ENCODE results near the gene CLHC1.
"Not testable (repeated sequence)": the region's sequence is repeated elsewhere in the genome, so short reads cannot be mapped to it uniquely, and the experiment has no call there.

CLHC1 gene

DNA sequence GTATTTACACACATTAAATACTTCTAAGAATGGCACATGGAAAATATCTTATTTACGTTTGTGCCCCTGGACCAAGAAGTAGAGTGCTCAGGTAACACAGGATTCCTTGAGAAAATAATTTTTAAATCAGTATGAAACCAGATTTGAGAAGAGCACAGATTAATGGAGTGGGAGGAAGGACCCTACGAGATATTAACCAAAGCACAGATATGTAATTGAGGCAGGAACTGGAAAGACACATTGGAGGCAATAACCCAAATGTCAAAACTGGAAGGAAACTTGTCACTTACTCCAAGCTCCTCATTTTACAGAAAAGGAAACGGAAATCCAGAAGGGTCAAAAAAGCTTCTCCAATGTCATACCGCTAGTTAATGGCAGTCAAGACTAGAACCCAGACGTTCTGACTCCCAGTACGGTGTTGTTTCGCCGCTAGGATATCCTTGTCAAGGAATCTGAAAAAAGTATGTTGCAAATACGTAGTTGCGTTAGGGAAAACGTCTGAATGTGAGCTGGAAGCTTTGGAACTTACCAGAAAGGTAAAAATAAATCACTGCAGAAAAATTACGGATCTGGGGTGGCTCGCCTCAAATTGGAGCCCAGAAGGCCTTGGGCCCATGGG, 36.3 kb upstream of the CLHC1 start:
- Histone ChIP-seq H3K9me3 (ENCODE audit: insufficient read depth, low read length, severe bottlenecking) (no peaks in the 10 kb centered on the region), H3K27me3 (ENCODE audit: insufficient read depth, low read length, poor library complexity) (no peaks in the 10 kb centered on the region), H3K4me2 (ENCODE audit: insufficient read depth, low read length) (peak overlapping the region; percentile 88), H2AFZ (ENCODE audit: low read depth, low read length) (peak overlapping the region; percentile 94), H3K27ac (ENCODE audit: low read length) (peak overlapping the region; percentile 93), H3K4me1 (ENCODE audit: insufficient read depth, low read length) (peaks cover 23% of the 10 kb centered on the region), H3K36me3 (ENCODE audit: insufficient read depth, low read length) (peaks cover 13% of the 10 kb centered on the region), H4K20me1 (ENCODE audit: insufficient read depth, low read length) (no peaks in the 10 kb centered on the region), H3K79me2 (ENCODE audit: insufficient read depth, low read length) (peaks cover 26% of the 10 kb centered on the region), H3K9ac (ENCODE audit: low read depth, low read length) (peak overlapping the region; percentile 74), H3K4me3 (ENCODE audit: low read depth in 1 of 2, low read length in 2 of 2) (peak overlapping the region; percentile 72 to 91)
- ATAC-seq (ENCODE audit: insufficient read depth, low read depth): peak; percentile 6; the same call in 1 of the 3 replicates
- no peak for DNase-seq
- TF ChIP-seq, protein P1, sequence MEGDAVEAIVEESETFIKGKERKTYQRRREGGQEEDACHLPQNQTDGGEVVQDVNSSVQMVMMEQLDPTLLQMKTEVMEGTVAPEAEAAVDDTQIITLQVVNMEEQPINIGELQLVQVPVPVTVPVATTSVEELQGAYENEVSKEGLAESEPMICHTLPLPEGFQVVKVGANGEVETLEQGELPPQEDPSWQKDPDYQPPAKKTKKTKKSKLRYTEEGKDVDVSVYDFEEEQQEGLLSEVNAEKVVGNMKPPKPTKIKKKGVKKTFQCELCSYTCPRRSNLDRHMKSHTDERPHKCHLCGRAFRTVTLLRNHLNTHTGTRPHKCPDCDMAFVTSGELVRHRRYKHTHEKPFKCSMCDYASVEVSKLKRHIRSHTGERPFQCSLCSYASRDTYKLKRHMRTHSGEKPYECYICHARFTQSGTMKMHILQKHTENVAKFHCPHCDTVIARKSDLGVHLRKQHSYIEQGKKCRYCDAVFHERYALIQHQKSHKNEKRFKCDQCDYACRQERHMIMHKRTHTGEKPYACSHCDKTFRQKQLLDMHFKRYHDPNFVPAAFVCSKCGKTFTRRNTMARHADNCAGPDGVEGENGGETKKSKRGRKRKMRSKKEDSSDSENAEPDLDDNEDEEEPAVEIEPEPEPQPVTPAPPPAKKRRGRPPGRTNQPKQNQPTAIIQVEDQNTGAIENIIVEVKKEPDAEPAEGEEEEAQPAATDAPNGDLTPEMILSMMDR (IDR thresholded peaks at IDR 0.05; ENCODE audit: borderline replicate concordance, extremely low read depth, low read length, poor library complexity, severe bottlenecking): no peak
- no peak for TF ChIP-seq EZH2 (IDR thresholded peaks at IDR 0.05; ENCODE audit: borderline replicate concordance, low read depth, low read length, severe bottlenecking)

- peaks cover 56% of the 10 kb centered on the region for H3K36me3 ChIP-seq (ENCODE audit: insufficient read depth, low read length)
- not testable (repeated sequence) for H3K9ac ChIP-seq (ENCODE audit: low read depth, low read length)
These were observed 27.5 kb upstream of the CLHC1 start for GRCh38 chr2:55259586-55259985.

GRCh38 chr2:55252832-55253231, 20.7 kb upstream of the CLHC1 start:
- Histone ChIP-seq H4K20me1 (ENCODE audit: insufficient read depth, low read length) (no peaks in the 10 kb centered on the region), H3K9me3 (ENCODE audit: insufficient read depth, low read length, severe bottlenecking) (no peaks in the 10 kb centered on the region), H2AFZ (ENCODE audit: low read depth, low read length) (no peak overlapping the region), H3K9ac (ENCODE audit: low read depth, low read length) (no peak overlapping the region), H3K4me2 (ENCODE audit: insufficient read depth, low read length) (no peak overlapping the region), H3K36me3 (ENCODE audit: insufficient read depth, low read length) (peaks cover 59% of the 10 kb centered on the region), H3K4me1 (ENCODE audit: insufficient read depth, low read length) (no peaks in the 10 kb centered on the region), H3K4me3 (ENCODE audit: low read depth in 1 of 2, low read length in 2 of 2) (no peak overlapping the region), H3K27ac (ENCODE audit: low read length) (no peak overlapping the region), H3K79me2 (ENCODE audit: insufficient read depth, low read length) (no peaks in the 10 kb centered on the region), H3K27me3 (ENCODE audit: insufficient read depth, low read length, poor library complexity) (no peaks in the 10 kb centered on the region)
- DNase-seq: no peak
- TF ChIP-seq, protein P1 (IDR thresholded peaks at IDR 0.05; ENCODE audit: borderline replicate concordance, extremely low read depth, low read length, poor library complexity, severe bottlenecking): no peak
- no peak for TF ChIP-seq EZH2 (IDR thresholded peaks at IDR 0.05; ENCODE audit: borderline replicate concordance, low read depth, low read length, severe bottlenecking)
- ATAC-seq (ENCODE audit: insufficient read depth, low read depth): no peak

More at GRCh38 chr2:55259586-55259985, 27.5 kb upstream of the CLHC1 start:
- not testable (repeated sequence) for H3K79me2 ChIP-seq (ENCODE audit: insufficient read depth, low read length); H3K4me1 ChIP-seq (ENCODE audit: insufficient read depth, low read length); ATAC-seq (ENCODE audit: insufficient read depth, low read depth); H3K4me2 ChIP-seq (ENCODE audit: insufficient read depth, low read length); DNase-seq; H4K20me1 ChIP-seq (ENCODE audit: insufficient read depth, low read length); H3K9me3 ChIP-seq (ENCODE audit: insufficient read depth, low read length, severe bottlenecking); H2AFZ ChIP-seq (ENCODE audit: low read depth, low read length); H3K4me3 ChIP-seq (ENCODE audit: low read depth in 1 of 2, low read length in 2 of 2); H3K27ac ChIP-seq (ENCODE audit: low read length); H3K27me3 ChIP-seq (ENCODE audit: insufficient read depth, low read length, poor library complexity)

DNA sequence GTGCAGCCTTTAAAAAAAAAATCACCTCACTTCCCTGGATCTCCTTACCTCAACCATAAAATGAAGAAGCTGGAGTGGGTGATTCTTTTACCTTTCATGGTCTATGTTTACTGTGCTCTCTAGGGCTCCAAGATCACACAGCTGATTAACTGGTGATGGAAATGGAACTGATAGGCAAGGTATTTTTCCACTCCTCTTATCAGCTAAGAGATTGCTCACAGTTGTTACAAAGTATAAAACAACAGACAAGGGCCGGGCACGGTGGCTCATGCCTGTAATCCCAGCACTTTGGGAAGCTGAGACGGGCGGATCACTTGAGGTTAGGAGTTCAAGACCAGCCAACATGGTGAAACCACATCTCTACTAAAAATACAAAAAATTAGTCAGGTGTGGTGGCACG, 14.9 kb upstream of the CLHC1 start:
- Histone ChIP-seq H3K27me3 (ENCODE audit: insufficient read depth, low read length, poor library complexity) (no peaks in the 10 kb centered on the region), H3K36me3 (ENCODE audit: insufficient read depth, low read length) (peaks cover 64% of the 10 kb centered on the region), H3K4me2 (ENCODE audit: insufficient read depth, low read length) (no peak overlapping the region), H3K4me1 (ENCODE audit: insufficient read depth, low read length) (no peaks in the 10 kb centered on the region), H3K9me3 (ENCODE audit: insufficient read depth, low read length, severe bottlenecking) (no peaks in the 10 kb centered on the region), H4K20me1 (ENCODE audit: insufficient read depth, low read length) (no peaks in the 10 kb centered on the region), H3K27ac (ENCODE audit: low read length) (no peak overlapping the region), H3K4me3 (ENCODE audit: low read depth in 1 of 2, low read length in 2 of 2) (no peak overlapping the region), H3K79me2 (ENCODE audit: insufficient read depth, low read length) (no peaks in the 10 kb centered on the region), H2AFZ (ENCODE audit: low read depth, low read length) (no peak overlapping the region), H3K9ac (ENCODE audit: low read depth, low read length) (no peak overlapping the region)
- no peak for ATAC-seq (ENCODE audit: insufficient read depth, low read depth)
- no peak for TF ChIP-seq EZH2 (IDR thresholded peaks at IDR 0.05; ENCODE audit: borderline replicate concordance, low read depth, low read length, severe bottlenecking)
- TF ChIP-seq, protein P1 (IDR thresholded peaks at IDR 0.05; ENCODE audit: borderline replicate concordance, extremely low read depth, low read length, poor library complexity, severe bottlenecking): no peak
- DNase-seq: no peak

Data from DND-41 (cell line).